ENCODE data around the gene MAP4K4. TPM values are rescaled to one million over a fixed set of nuclear protein-coding genes. Genes with fewer than 3 reads are reported as not detected.

MAP4K4 gene
- total and polyA plus RNA-seq, 2 of the 13 experiments (the other 11 are each of a cell fraction or from before 2014, with no cell fraction given): 105 to 264 TPM

GRCh38 chr2:101736233-101736632, 38.7 kb downstream of the MAP4K4 start (continued):
- TF ChIP-seq ZNF790 (CRISPR knock-in tag; IDR thresholded peaks at IDR 0.05; ENCODE audit: borderline replicate concordance) (0 out of 2 replicates have a peak, but pooled peaks have one; percentile 33), ZNF234 (CRISPR knock-in tag; conservative IDR thresholded peaks at IDR 0.05) (no peak)

- no peak overlapping the region for H3K4me3 ChIP-seq (replicated peaks in 1 of 3; ENCODE audit: insufficient read depth in 1 of 3, low read depth in 2 of 3, low read length in 3 of 3)
- no peaks in the 10 kb centered on the region for H3K27me3 ChIP-seq (ENCODE audit: control insufficient read depth in 1 of 2, insufficient read depth in 2 of 2, low read length in 2 of 2)
- H3K9ac ChIP-seq (ENCODE audit: insufficient read depth, low read depth, low read length): no peak overlapping the region
- H3K36me3 ChIP-seq (replicated peaks in 1 of 2; ENCODE audit: control insufficient read depth in 1 of 2, insufficient read depth in 2 of 2, low read length in 2 of 2): peaks cover 0 to 2% of the 10 kb centered on the region in 2 experiments; a peak in 1 of 5 replicates
- no peaks in the 10 kb centered on the region for H3K9me3 ChIP-seq (ENCODE audit: low read length)
- no peak overlapping the region for H3K27ac ChIP-seq (ENCODE audit: extremely low read length, insufficient read depth, low read length)
- H2AFZ ChIP-seq (ENCODE audit: low read length): no peak overlapping the region
- ChIA-PET CTCF (ENCODE audit: low intra/inter-chr PET ratio, low total read pairs) (no interaction called here), POLR2A (interaction anchor here (1.5 kb wide), 1 partner anchor 31 kb away, joined by 4 read pairs; no protein-coding TSS in a partner anchor)
- ATAC-seq: no peak
- BruUV-seq (replicated peaks): no TSS peak
- H3K79me2 ChIP-seq (ENCODE audit: insufficient read depth, low read length): peaks cover 96% of the 10 kb centered on the region
- intact Hi-C loops (cut with micrococcal nuclease; ENCODE audit: unreplicated experiment): no loop called here
- peaks cover 87% of the 10 kb centered on the region for H4K20me1 ChIP-seq (ENCODE audit: insufficient read depth, low read length)
- 75% methylated on average over 1 of the region's 1 CpG for WGBS (ENCODE audit: low lambda C conversion rate)
- DNase-seq (ENCODE audit: low spot score): no peak
- FAIRE-seq: no peak
- TF ChIP-seq CEBPG (CRISPR knock-in tag; IDR thresholded peaks at IDR 0.05) (peak; percentile 51), CEBPB (IDR thresholded peaks at IDR 0.05; ENCODE audit: borderline replicate concordance, low read depth, low read length) (peak; percentile 78), MBD4 (IDR thresholded peaks at IDR 0.05; ENCODE audit: borderline replicate concordance, low read length) (no peak), PLRG1 (conservative IDR thresholded peaks at IDR 0.05) (no peak), PTBP1 (IDR thresholded peaks at IDR 0.05; ENCODE audit: low read depth, low read length, poor library complexity, severe bottlenecking) (no peak), GMEB2 (CRISPR knock-in tag; IDR thresholded peaks at IDR 0.05; ENCODE audit: low read depth) (no peak)
- in situ Hi-C loops (cut with HindIII; ENCODE audit: extremely low pct_ligation_motif_present, low pct_unique_long_range_greater_than_20kb): no loop called here
- 0 out of 2 replicates have a peak overlapping the region, but pooled peaks have one; percentile 9 for H3K4me2 ChIP-seq (ENCODE audit: low read depth, low read length)
- H3K4me1 ChIP-seq (ENCODE audit: insufficient read depth, low read length): peaks cover 100% of the 10 kb centered on the region
Measured at GRCh38 chr2:101736861-101737291, 39.4 kb downstream of the MAP4K4 start.
